GM12801 (cell line): Measurements from ENCODE around the gene IL23R.

Source experiments
- TF ChIP-seq, protein P1 (sequence below): IDR thresholded peaks from one replicate; pipeline ENCODE4 v1.5.1; 2011; ENCODE audit warnings: control low read depth; ENCODE audit not compliant: insufficient read length; ENCODE audit errors: extremely low read depth

The IL23R gene

DNA sequence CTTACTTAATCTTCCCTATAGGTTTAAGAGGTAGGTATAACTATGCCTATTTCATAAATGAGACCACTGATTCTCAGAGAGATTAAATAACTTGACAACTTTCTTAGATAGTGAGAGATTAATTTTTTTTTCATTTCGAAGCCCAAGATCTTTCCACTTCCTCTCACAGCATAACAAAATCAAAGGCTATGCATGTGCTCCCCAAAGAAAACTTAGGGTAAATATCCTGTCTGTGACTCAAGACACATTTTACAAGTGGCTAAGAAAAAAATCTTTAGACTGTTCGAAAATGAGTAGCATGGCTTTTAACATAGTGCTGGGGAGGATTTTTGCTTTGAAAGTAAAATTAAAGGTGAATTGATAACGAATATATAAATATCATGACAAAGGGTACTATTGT is 23.3 kb upstream of the IL23R start:
- TF ChIP-seq, protein P1, sequence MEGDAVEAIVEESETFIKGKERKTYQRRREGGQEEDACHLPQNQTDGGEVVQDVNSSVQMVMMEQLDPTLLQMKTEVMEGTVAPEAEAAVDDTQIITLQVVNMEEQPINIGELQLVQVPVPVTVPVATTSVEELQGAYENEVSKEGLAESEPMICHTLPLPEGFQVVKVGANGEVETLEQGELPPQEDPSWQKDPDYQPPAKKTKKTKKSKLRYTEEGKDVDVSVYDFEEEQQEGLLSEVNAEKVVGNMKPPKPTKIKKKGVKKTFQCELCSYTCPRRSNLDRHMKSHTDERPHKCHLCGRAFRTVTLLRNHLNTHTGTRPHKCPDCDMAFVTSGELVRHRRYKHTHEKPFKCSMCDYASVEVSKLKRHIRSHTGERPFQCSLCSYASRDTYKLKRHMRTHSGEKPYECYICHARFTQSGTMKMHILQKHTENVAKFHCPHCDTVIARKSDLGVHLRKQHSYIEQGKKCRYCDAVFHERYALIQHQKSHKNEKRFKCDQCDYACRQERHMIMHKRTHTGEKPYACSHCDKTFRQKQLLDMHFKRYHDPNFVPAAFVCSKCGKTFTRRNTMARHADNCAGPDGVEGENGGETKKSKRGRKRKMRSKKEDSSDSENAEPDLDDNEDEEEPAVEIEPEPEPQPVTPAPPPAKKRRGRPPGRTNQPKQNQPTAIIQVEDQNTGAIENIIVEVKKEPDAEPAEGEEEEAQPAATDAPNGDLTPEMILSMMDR: no peak

- TF ChIP-seq, protein P1: no peak
Observed at GRCh38 chr1:67143966-67144365, 22.3 kb upstream of the IL23R start.

DNA sequence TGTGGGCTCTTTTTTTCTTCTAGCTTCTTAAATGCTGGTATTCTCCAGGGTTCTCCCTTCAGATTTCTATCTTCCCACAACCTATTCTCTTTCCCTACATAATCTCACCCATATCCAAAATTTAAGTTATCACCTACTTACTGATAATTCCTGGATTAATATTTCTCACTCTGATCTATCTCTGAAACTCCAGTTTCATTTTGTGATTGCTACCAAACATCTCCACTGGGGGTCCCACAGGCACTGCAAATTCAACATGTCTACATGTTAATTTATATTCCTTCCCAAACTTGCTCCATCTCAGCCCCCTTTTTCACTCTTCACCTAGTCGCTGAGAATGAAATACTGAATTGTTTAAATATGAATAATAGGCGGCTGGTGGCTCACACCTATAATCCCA is 21.6 kb upstream of the IL23R start:
- TF ChIP-seq, protein P1: no peak

DNA sequence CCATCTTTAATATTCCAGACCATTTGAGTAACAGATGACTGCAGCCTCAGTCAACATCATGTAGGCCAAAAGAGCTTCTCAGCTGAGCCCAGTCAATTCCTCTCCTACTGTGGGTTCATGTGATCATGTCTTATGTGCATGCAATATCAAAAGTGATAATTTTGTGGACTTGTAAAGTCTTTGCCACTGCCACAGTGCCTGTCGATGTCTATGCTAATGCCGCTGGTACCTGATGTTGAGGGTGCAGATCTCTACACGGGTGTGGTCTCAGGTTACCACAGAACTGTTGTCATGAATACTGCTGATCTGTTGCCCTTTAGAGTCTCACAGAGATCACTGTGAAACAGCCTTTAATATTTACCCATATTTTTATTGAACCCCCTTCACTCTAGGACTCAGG is 20.2 kb upstream of the IL23R start:
- TF ChIP-seq, protein P1: no peak

DNA sequence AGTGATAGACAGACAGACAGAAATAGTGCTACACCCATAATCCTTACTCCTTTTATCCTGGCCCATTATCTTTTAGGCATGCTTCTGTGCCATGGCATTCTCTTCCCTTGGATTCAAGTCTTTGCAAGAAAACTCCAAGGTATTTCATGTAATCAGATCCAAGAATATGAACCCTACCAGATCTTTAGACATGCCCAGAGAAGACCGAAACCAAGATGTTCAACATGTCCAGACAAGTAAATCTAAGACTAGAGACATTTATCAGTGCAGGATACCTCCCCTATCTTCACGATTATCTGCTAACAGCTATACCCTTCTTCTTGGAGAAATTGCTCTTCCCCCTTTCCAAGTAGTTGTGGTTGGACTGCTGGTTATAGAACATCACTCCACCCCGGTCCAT is 19.7 kb upstream of the IL23R start:
- TF ChIP-seq, protein P1: no peak

- TF ChIP-seq, protein P1: no peak
Observed at GRCh38 chr1:67148516-67149178, 17.6 kb upstream of the IL23R start.

GRCh38 chr1:67149179-67149770 is 17.0 kb upstream of the IL23R start:
- TF ChIP-seq, protein P1: no peak
